Stimulated activated naive CD8-positive, alpha-beta T cell treated with anti-CD3 and anti-CD28 coated beads, Interleukin-15, Interleukin-2, amounts not matched to agents 100 ng/mL and 50 ng/mL, for 24 hours (primary cell): ENCODE results near the gene IGFBPL1.
"Not testable (repeated sequence)": the region's sequence is repeated elsewhere in the genome, so short reads cannot be mapped to it uniquely, and the experiment has no call there.

Source experiments
- H3K27ac Mint-ChIP-seq: one replicate; pipeline ENCODE4 v1.8.0; 2021; ENCODE audit warnings: mild to moderate bottlenecking, mixed read lengths
- H3K27me3 Mint-ChIP-seq: one replicate; pipeline ENCODE4 v1.8.0; 2021; ENCODE audit warnings: mixed read lengths
- H3K36me3 Mint-ChIP-seq: one replicate; pipeline ENCODE4 v1.8.0; 2021; ENCODE audit warnings: low read depth, mixed read lengths
- H3K4me1 Mint-ChIP-seq: one replicate; pipeline ENCODE4 v1.8.0; 2021; ENCODE audit warnings: low read depth, mixed read lengths
- H3K4me3 Mint-ChIP-seq: one replicate; pipeline ENCODE4 v1.8.0; 2021; ENCODE audit warnings: mild to moderate bottlenecking, mixed read lengths
- H3K9me3 Mint-ChIP-seq: one replicate; pipeline ENCODE4 v1.8.0; 2021; ENCODE audit warnings: mixed read lengths

Gene IGFBPL1

GRCh38 chr9:38423973-38424843 lies at the start of gene IGFBPL1:
IGFBPL1 (minus strand) TSS chr9:38424454; CDS start chr9:38424424, 30 bp downstream.
- H3K27me3 Mint-ChIP-seq, result peaks cover 44% of the 10 kb centered on the region
- H3K9me3 Mint-ChIP-seq, result no peaks in the 10 kb centered on the region
- no peak within 1 kb of the TSS for H3K27ac Mint-ChIP-seq
- H3K4me3 Mint-ChIP-seq, result no peak within 1 kb of the TSS
- no peaks in the 10 kb centered on the region for H3K36me3 Mint-ChIP-seq
- no peaks in the 10 kb centered on the region for H3K4me1 Mint-ChIP-seq

DNA sequence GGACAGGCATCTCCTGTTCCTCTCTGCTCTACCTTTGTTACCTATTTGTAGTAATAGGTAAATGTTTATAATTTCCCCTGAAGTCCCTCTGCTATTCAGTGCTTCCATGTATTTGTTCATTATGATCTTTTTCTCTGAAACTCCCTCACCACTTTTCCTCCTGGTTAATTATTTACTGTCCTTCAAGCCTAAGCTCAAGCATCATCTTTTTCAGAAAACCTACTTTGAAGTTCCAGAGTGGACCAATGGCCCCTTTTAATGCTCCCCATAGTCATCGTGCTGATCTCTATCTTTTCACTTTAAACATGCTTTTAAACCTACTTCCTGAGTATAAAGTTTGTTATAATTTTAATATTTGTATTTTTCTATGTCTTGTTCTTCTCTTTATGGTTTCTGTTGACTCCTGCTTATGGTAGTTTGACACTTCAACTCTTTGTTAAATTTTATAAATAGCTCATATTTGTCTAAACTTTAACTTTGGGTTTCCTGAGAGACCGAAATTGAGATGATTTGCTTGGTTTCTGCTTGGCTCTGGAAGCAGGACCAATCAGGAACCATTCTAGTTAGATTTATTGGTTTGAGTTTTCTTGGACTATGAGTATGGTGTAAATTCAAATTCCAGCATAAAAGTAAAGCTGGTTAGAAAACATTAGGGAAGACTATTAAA lies 48.5 kb upstream of the IGFBPL1 start:
- not testable (repeated sequence) for H3K4me3 Mint-ChIP-seq, H3K4me1 Mint-ChIP-seq, H3K9me3 Mint-ChIP-seq, H3K27ac Mint-ChIP-seq, H3K36me3 Mint-ChIP-seq
- H3K27me3 Mint-ChIP-seq, result peaks cover 11% of the 10 kb centered on the region

- Mint-ChIP-seq H3K27ac (no peak overlapping the region), H3K27me3 (peaks cover 11% of the 10 kb centered on the region), H3K36me3 (no peaks in the 10 kb centered on the region), H3K4me1 (no peaks in the 10 kb centered on the region), H3K4me3 (no peak overlapping the region), H3K9me3 (peaks cover 14% of the 10 kb centered on the region)
Observed at GRCh38 chr9:38467404-38467803, 43.1 kb upstream of the IGFBPL1 start.

DNA sequence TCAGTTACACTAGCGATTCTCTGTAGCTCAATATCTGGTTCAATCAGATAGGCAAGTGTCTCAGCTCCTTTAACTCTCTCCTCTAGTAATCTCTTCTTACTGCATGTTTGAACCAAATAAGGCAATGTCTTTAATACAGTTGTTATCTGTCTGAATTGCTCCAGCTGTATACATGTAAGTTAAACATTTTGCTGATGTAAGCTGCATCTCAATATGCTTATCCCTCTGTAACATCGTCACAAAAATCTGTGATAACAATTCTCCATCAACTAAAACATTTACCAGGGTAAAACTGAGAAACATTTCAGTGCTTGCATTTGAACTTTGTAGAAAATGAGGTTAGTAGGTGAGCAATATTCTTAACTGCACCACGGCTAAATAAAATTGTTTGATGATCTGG lies 29.6 kb upstream of the IGFBPL1 start:
- H3K36me3 Mint-ChIP-seq, result no peaks in the 10 kb centered on the region
- peaks cover 14% of the 10 kb centered on the region for H3K27me3 Mint-ChIP-seq
- no peak overlapping the region for H3K4me3 Mint-ChIP-seq
- no peak overlapping the region for H3K27ac Mint-ChIP-seq
- no peaks in the 10 kb centered on the region for H3K4me1 Mint-ChIP-seq
- peaks cover 17% of the 10 kb centered on the region for H3K9me3 Mint-ChIP-seq

DNA sequence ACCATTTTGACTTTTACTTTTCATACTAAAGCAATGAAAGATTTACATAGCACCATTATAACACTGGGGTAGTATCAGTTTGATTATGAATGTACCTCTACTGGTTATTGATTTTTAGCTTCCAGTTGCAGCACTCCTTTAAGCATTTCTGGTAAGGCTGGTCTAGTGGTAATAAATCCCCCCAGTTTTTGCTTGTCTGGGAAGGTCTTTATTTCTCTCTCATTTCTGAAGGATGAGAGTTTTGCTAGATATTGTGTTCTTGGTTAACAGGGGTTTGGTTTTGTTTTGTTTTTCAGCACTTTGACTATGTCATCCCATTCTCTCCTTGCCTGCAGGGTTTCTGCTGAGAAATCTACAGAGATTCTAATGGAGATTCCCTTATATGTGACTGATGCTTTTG lies 26.9 kb upstream of the IGFBPL1 start:
- peaks cover 17% of the 10 kb centered on the region for H3K9me3 Mint-ChIP-seq
- no peak overlapping the region for H3K27ac Mint-ChIP-seq
- no peak overlapping the region for H3K4me3 Mint-ChIP-seq
- H3K4me1 Mint-ChIP-seq, result no peaks in the 10 kb centered on the region
- peaks cover 25% of the 10 kb centered on the region for H3K27me3 Mint-ChIP-seq
- no peaks in the 10 kb centered on the region for H3K36me3 Mint-ChIP-seq

GRCh38 chr9:38447703-38448102 lies 23.4 kb upstream of the IGFBPL1 start:
- H3K4me1 Mint-ChIP-seq, result no peaks in the 10 kb centered on the region
- H3K27ac Mint-ChIP-seq, result no peak overlapping the region
- peaks cover 17% of the 10 kb centered on the region for H3K9me3 Mint-ChIP-seq
- no peaks in the 10 kb centered on the region for H3K36me3 Mint-ChIP-seq
- peaks cover 23% of the 10 kb centered on the region for H3K27me3 Mint-ChIP-seq
- no peak overlapping the region for H3K4me3 Mint-ChIP-seq

DNA sequence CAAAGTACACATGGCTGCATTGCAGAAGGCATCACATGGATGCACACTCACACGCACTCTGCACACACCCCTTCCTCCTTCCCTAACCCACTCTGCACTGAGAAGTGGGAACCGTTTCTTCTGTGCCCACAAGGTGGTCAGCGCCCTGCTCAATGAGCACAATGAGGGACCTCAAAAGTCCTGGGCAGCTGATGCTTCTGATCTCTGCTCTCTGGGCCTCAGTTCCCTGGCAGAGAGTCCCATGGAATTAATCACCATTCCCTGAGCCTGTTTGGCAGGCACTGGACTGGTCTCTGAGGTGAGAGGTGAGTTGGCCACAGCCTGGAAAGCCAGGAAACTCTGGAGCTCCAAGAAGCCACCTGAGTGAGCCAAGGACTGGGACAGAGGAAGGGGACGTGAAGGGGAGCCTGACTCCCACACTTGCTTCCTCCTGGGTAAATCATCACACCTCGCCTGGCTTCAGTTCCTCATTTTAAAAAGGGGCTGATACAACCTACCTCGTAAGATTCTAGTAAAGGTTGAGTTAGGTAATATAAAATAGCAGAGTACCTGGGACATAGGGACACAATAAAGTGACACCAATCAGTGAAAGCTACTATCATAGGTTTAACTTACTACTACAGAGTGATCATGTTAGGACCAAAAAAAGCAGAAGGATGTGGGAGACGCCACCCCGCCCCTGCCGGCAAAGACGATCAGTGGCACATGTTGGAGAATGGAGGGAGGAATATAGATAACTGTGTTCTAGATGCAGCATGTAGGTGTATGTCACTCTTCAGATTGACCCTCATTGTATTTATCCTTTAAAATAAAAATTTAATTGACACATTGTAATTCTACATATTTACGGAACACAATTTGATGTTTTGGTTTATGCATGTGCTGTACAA lies 21.1 kb upstream of the IGFBPL1 start:
- H3K4me1 Mint-ChIP-seq, result no peaks in the 10 kb centered on the region
- H3K9me3 Mint-ChIP-seq, result no peaks in the 10 kb centered on the region
- no peak overlapping the region for H3K27ac Mint-ChIP-seq
- H3K36me3 Mint-ChIP-seq, result no peaks in the 10 kb centered on the region
- no peak overlapping the region for H3K4me3 Mint-ChIP-seq
- H3K27me3 Mint-ChIP-seq, result peaks cover 23% of the 10 kb centered on the region

DNA sequence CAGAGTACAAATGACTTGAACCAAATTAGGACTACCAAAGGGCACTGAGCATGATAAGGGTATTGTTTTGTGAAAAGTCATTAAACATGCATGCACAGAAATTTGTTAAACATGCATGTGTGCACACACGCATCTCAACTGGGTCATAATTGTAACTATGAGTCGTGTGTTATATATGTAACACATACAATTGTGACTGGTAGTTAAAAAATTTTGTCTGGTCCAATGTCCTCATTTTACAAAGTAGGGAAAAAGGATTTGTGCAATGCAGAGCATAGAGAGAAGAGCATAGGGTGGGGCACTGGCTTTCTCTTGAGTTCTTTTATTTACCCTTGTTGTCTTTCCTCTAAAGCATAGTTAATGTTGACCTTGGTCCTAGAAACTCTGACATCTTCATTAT lies 19.3 kb upstream of the IGFBPL1 start:
- H3K36me3 Mint-ChIP-seq, result no peaks in the 10 kb centered on the region

GRCh38 chr9:38443181-38443580 lies 18.9 kb upstream of the IGFBPL1 start:
- H3K9me3 Mint-ChIP-seq, result no peaks in the 10 kb centered on the region
- no peak overlapping the region for H3K27ac Mint-ChIP-seq
- no peak overlapping the region for H3K4me3 Mint-ChIP-seq
- H3K27me3 Mint-ChIP-seq, result peaks cover 22% of the 10 kb centered on the region
- H3K36me3 Mint-ChIP-seq, result no peaks in the 10 kb centered on the region
- H3K4me1 Mint-ChIP-seq, result no peaks in the 10 kb centered on the region

More for the DNA sequence above, 19.3 kb upstream of the IGFBPL1 start:
- Mint-ChIP-seq H3K27me3 (peaks cover 22% of the 10 kb centered on the region), H3K27ac (no peak overlapping the region), H3K4me3 (no peak overlapping the region), H3K9me3 (no peaks in the 10 kb centered on the region), H3K4me1 (no peaks in the 10 kb centered on the region)

DNA sequence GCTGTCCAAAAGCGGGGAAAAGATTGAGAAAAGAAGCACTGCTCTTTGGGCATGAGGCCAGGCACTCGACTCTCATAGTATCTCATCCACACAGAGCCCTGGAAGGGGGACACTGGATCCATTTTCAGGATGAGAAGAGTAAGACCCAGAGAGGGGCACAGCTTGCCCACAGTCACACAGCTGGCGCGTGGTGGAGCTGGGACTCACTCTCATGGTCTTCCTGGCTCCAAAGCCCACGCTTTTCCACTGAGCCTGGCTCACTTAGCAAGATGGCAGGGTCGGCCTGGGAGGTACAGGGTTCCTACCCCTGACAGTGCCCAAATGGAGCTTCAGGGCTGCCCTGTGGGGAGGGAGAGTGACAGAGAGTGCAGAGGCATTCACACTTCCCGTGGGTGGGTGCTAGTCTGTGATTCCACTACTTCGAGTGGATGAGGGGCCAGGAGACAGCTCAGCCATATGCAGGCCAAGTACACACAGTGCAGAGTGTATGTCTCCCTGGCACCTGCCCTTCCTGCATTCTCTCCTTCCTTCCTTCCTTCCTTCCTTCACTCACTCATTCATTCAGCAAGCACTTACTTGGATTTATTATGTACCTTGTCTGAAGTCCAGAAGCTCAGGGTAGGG lies 18.3 kb upstream of the IGFBPL1 start:
- peaks cover 22% of the 10 kb centered on the region for H3K27me3 Mint-ChIP-seq
- H3K4me1 Mint-ChIP-seq, result no peaks in the 10 kb centered on the region

DNA sequence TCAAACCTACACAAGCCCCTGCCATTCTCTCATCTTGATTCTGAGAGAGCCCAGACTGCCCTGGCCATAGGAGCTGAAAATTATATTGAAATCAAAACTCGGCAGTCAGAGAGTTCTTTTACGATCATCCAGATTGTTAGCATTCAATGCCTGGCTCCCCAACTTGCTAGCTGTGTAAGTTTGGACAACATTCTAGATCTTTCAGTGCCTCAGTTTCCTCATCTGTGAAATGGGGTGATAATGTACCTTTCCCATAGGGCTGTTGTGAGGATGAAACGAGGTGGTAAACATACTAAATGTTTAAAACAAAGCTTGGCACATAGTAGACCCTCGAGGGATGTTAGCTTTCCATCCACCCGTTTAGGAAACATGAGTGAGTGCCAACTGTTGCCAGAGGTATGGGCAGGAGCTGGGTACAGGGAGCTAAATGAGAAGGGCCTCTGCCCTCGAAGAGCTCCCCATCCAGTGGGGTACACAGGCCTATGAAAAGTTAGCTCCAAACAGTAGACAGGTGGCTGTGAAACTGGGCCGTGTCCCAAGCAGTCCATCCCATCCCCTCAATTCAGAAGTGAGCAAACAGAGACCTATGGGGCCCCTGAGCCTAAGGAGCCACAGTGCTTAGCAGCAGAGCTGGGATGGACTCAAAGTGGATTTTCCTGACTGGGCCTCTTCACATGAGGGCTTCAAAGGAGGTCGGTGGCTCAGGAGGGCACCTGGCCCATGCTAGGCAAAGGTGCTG lies 17.3 kb upstream of the IGFBPL1 start:
- Mint-ChIP-seq H3K4me3 (no peak overlapping the region), H3K4me1 (no peaks in the 10 kb centered on the region), H3K36me3 (no peaks in the 10 kb centered on the region), H3K27ac (no peak overlapping the region), H3K27me3 (peaks cover 16% of the 10 kb centered on the region), H3K9me3 (no peaks in the 10 kb centered on the region)

More for the DNA sequence above, 18.3 kb upstream of the IGFBPL1 start:
- Mint-ChIP-seq H3K27ac (no peak overlapping the region), H3K9me3 (no peaks in the 10 kb centered on the region), H3K4me3 (no peak overlapping the region), H3K36me3 (no peaks in the 10 kb centered on the region)

DNA sequence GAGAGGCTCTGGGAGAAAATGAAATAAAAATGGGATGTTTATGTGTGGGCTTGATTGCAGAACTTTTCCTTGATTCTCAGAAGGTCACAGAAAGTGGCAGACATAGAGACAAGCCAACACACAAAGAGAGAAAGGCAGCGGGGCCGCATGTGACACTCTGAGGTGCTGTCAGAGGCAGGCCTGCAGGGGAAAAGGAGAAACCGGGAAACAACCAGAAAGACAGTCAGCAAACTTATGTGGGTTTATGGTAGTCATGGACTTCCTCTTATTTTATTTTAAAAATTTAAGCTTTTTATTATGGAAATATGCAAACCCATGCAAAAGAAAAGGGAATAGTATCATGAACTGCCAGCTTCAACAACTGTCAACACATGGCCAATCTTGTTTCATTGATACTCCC lies 16.3 kb upstream of the IGFBPL1 start:
- Mint-ChIP-seq H3K27me3 (peaks cover 9% of the 10 kb centered on the region), H3K4me3 (no peak overlapping the region), H3K4me1 (no peaks in the 10 kb centered on the region), H3K36me3 (no peaks in the 10 kb centered on the region), H3K27ac (no peak overlapping the region), H3K9me3 (no peaks in the 10 kb centered on the region)

DNA sequence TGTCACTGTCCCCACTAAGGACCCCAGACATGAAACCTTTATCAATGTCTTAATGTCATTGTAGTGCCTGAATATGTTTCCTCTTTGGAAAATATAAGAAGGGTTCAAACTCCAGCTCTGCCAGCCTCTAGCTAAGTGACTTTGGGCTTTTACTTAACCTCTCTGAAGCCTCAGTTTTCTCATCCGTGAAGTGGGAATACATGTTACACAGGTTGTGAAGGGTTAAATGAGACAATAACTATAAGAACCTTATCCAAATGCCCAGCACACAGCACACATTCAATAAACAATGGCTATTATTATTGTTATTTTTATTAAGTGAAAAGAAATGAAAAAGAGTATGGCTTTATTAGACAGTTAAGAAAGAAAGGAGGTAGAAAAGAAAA lies 15.7 kb upstream of the IGFBPL1 start:
- Mint-ChIP-seq H3K4me3 (no peak overlapping the region), H3K27ac (no peak overlapping the region), H3K36me3 (no peaks in the 10 kb centered on the region), H3K4me1 (no peaks in the 10 kb centered on the region), H3K9me3 (no peaks in the 10 kb centered on the region), H3K27me3 (peaks cover 9% of the 10 kb centered on the region)

GRCh38 chr9:38439291-38439915 lies 15.1 kb upstream of the IGFBPL1 start:
- Mint-ChIP-seq H3K4me3 (no peak overlapping the region), H3K27me3 (peaks cover 7% of the 10 kb centered on the region), H3K9me3 (no peaks in the 10 kb centered on the region), H3K27ac (no peak overlapping the region), H3K4me1 (no peaks in the 10 kb centered on the region), H3K36me3 (no peaks in the 10 kb centered on the region)
